Peyer's patch (tissue), 4 donors: ENCODE measurements around the gene C9.

ENCODE experiments used
- CTCF ChIP-seq, 6 experiments: fragments of 450-650 bp in 4 of 6; fragments of 200-600 bp in 2 of 6; sonication (generic) in 1 of 6; IDR thresholded peaks; one replicate each; pipeline ENCODE4 v1.5.1; 2017 to 2019; ENCODE audit warnings: antibody characterized with exemption in 6 of 6, mild to moderate bottlenecking in 3 of 6, moderate library complexity in 1 of 6
- POLR2A ChIP-seq, 2 donors: fragments of 450-650 bp; IDR thresholded peaks; one replicate each; pipeline ENCODE4 v1.5.1; 2017; ENCODE audit warnings: antibody characterized with exemption in 2 of 2, mild to moderate bottlenecking in 2 of 2, moderate library complexity in 2 of 2

DNA sequence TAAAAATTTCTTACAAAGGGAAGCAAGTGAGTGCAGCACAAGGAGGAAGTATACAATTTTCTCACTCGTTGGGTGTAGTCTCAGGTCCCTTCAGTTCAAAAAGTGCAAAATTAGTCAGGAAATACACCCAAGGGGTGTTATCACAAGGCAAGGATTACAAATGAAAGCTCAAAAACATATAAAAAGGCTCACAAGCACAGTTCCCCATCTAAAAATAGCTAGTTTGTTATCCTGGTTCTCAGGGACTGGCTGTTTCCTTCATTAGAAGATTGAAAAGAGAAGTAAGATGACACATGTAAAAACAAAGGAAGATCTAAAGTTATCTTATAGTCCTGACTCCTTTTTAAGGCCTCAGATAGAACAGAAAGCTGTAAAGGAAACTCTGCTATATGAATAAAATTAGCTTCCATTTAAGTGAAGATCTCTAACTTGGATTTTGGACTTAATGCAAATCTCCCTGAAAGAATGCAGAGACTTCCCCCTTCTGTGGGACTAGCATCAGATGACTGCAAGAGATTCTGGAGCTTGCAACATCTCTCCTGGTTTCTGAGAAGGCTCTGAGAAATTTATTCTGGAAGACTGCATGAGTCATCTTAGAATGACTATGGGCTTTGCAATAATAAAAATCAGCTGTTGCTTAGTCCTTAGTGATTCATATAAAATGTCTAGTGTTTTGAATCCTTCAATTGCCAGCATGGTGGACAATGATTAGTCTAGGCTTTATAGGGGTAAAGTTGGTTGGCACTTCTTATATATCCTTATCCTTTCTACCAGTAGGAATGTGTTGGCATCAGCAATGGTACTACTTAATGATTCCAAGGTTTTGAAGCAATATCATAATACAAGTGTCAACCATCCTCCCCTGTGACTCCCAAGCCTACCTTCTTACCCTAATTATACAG lies 35.1 kb upstream of the C9 start:
- TF ChIP-seq CTCF (IDR thresholded peaks at IDR 0.05) (no peak), POLR2A (IDR thresholded peaks at IDR 0.05) (no peak)
